Cardiac fibroblast (primary cell): Measurements from ENCODE around the gene RFXANK.
"Not testable (repeated sequence)": the region's sequence is repeated elsewhere in the genome, so short reads cannot be mapped to it uniquely, and the experiment has no call there.

Experiments
- DNase-seq, 2 donors: peaks; one replicate each; pipeline versions ENCODE4 v3.0.0 to v3.0.0-alpha.2; 2010; ENCODE audit warnings: low read depth in 2 of 2
- H3K4me3 ChIP-seq, 2 donors: replicated peaks in 1 of 2; 1 replicate in 1 of 2; 2 replicates in 1 of 2; pipeline ENCODE4 v1.5.1; 2011; ENCODE audit warnings: low read depth in 2 of 2, low read length in 2 of 2, mild to moderate bottlenecking in 2 of 2, moderate library complexity in 1 of 2
- CTCF ChIP-seq: IDR thresholded peaks from one replicate; pipeline ENCODE4 v1.5.1; 2011; ENCODE audit warnings: low read depth, mild to moderate bottlenecking, low read length, inconsistent platforms

RFXANK gene

GRCh38 chr19:19214892-19215291 is 22.8 kb downstream of the RFXANK start:
- no peak overlapping the region for H3K4me3 ChIP-seq
- TF ChIP-seq CTCF, result no peak
- peak; percentile 31 to 46 for DNase-seq

- no peak overlapping the region for H3K4me3 ChIP-seq
- no peak for TF ChIP-seq CTCF
- DNase-seq, result no peak
Measured at GRCh38 chr19:19215792-19216191, 23.7 kb downstream of the RFXANK start.

GRCh38 chr19:19217099-19217498 is 25.0 kb downstream of the RFXANK start:
- peak; percentile 33 to 49 for DNase-seq
- no peak overlapping the region for H3K4me3 ChIP-seq
- TF ChIP-seq CTCF, result peak; percentile 7

- no peak for DNase-seq
- H3K4me3 ChIP-seq, result no peak overlapping the region
- TF ChIP-seq CTCF, result no peak
Measured at GRCh38 chr19:19218911-19219310, 26.9 kb downstream of the RFXANK start.

GRCh38 chr19:19221000-19221399 is 28.9 kb downstream of the RFXANK start:
- H3K4me3 ChIP-seq, DNase-seq: not testable (repeated sequence)

GRCh38 chr19:19223060-19223459 is 31.0 kb downstream of the RFXANK start:
- no peak overlapping the region for H3K4me3 ChIP-seq
- TF ChIP-seq CTCF, result no peak
- DNase-seq, result no peak

- no peak overlapping the region for H3K4me3 ChIP-seq
- no peak for TF ChIP-seq CTCF
- no peak for DNase-seq
Measured at GRCh38 chr19:19223636-19224035, 31.6 kb downstream of the RFXANK start.
